Neuronal stem cell (in vitro differentiated cells): ENCODE results near the gene RIPOR3.

ENCODE experiments used
- DNase-seq: peaks from one replicate; pipeline ENCODE4 v3.0.0-alpha.2; 2013; ENCODE audit warnings: low spot score
- H2AFZ ChIP-seq: one replicate; pipeline ENCODE4 v1.6.1; 2013; ENCODE audit warnings: mild to moderate bottlenecking, low read length, inconsistent platforms
- H2AK5ac ChIP-seq: 2 replicates; pipeline ENCODE4 v1.6.1; 2013; ENCODE audit warnings: low read depth, mild to moderate bottlenecking, inconsistent platforms, low read length, moderate library complexity, mixed read lengths
- H2BK120ac ChIP-seq: 2 replicates; pipeline ENCODE4 v1.6.1; 2013; ENCODE audit warnings: low read depth, mild to moderate bottlenecking, inconsistent platforms, low read length, moderate library complexity, mixed read lengths
- H2BK12ac ChIP-seq: one replicate; pipeline ENCODE4 v1.6.1; 2013; ENCODE audit warnings: low read length, inconsistent platforms
- H2BK15ac ChIP-seq: 2 replicates; pipeline ENCODE4 v1.6.1; 2013; ENCODE audit warnings: mild to moderate bottlenecking, low read length, inconsistent platforms, mixed read lengths
- H2BK5ac ChIP-seq: one replicate; pipeline ENCODE4 v1.6.1; 2013; ENCODE audit warnings: inconsistent platforms, mild to moderate bottlenecking, low read length, moderate library complexity
- H3K14ac ChIP-seq: one replicate; pipeline ENCODE4 v1.6.1; 2013; ENCODE audit warnings: low read length, inconsistent platforms
- H3K18ac ChIP-seq: 2 replicates; pipeline ENCODE4 v1.6.1; 2013; ENCODE audit warnings: low read length, inconsistent platforms
- H3K23ac ChIP-seq: 2 replicates; pipeline ENCODE4 v1.6.1; 2013; ENCODE audit warnings: low read depth, mild to moderate bottlenecking, mixed read lengths, low read length, inconsistent platforms; ENCODE audit not compliant: poor library complexity
- H3K27ac ChIP-seq: replicated peaks from 3 replicates; pipeline ENCODE4 v1.5.1; 2013; ENCODE audit warnings: low read length, inconsistent platforms
- H3K27me3 ChIP-seq, 3 experiments: 2 replicates each; pipeline ENCODE4 v1.6.1; 2013; ENCODE audit warnings: low read length in 3 of 3, mild to moderate bottlenecking in 2 of 3, inconsistent platforms in 1 of 3, low read depth in 1 of 3, mixed read lengths in 1 of 3, moderate library complexity in 1 of 3; ENCODE audit not compliant: control insufficient read depth in 3 of 3, insufficient read depth in 3 of 3
- H3K36me3 ChIP-seq, 2 donors: replicated peaks in 1 of 2; 2 replicates each; pipeline ENCODE4 v1.6.1; 2013; ENCODE audit warnings: low read length in 2 of 2; ENCODE audit not compliant: control insufficient read depth in 2 of 2, insufficient read depth in 2 of 2
- H3K4ac ChIP-seq: 2 replicates; pipeline ENCODE4 v1.6.1; 2013; ENCODE audit warnings: inconsistent platforms, mild to moderate bottlenecking, low read length, moderate library complexity
- H3K4me1 ChIP-seq, 2 donors: 1 replicate in 1 of 2; 2 replicates in 1 of 2; pipeline ENCODE4 v1.6.1; 2013; ENCODE audit warnings: low read length in 2 of 2, low read depth in 1 of 2; ENCODE audit not compliant: control insufficient read depth in 2 of 2, insufficient read depth in 1 of 2
- H3K4me2 ChIP-seq: one replicate; pipeline ENCODE4 v1.6.1; 2013; ENCODE audit warnings: mild to moderate bottlenecking, low read length, inconsistent platforms; ENCODE audit not compliant: insufficient read depth, poor library complexity, severe bottlenecking
- H3K4me3 ChIP-seq, 2 donors: 2 replicates each; pipeline ENCODE4 v1.5.1; 2013; ENCODE audit warnings: low read length in 2 of 2, mild to moderate bottlenecking in 2 of 2, inconsistent platforms in 1 of 2, moderate library complexity in 1 of 2
- H3K79me1 ChIP-seq: one replicate; pipeline ENCODE4 v1.6.1; 2013; ENCODE audit warnings: low read depth, mild to moderate bottlenecking, inconsistent platforms, low read length, moderate library complexity
- H3K9ac ChIP-seq: one replicate; pipeline ENCODE4 v1.6.1; 2013; ENCODE audit warnings: mild to moderate bottlenecking, low read depth, low read length, inconsistent platforms; ENCODE audit not compliant: poor library complexity
- H3K9me3 ChIP-seq, 2 donors: replicated peaks in 1 of 2; 2 replicates each; pipeline versions ENCODE3 to v1.6.1; 2013; ENCODE audit warnings: low read length in 2 of 2, mild to moderate bottlenecking in 2 of 2, inconsistent platforms in 1 of 2, low read depth in 1 of 2, mixed read lengths in 1 of 2, moderate library complexity in 1 of 2; ENCODE audit not compliant: control insufficient read depth in 2 of 2, insufficient read depth in 1 of 2
- H4K8ac ChIP-seq: one replicate; pipeline ENCODE4 v1.6.1; 2013; ENCODE audit warnings: low read depth, mild to moderate bottlenecking, inconsistent platforms, low read length, moderate library complexity
- H4K91ac ChIP-seq: one replicate; pipeline ENCODE4 v1.6.1; 2013; ENCODE audit warnings: low read length, low read depth, mild to moderate bottlenecking, inconsistent platforms; ENCODE audit not compliant: poor library complexity
- WGBS, 2 donors: extraction: QIAGEN DNeasy Blood & Tissue Kit; methylation state at CpG; one replicate each; pipeline ENCODE4 v1.1.7; 2013; ENCODE audit warnings: missing lambda C conversion rate in 2 of 2, mixed read lengths in 1 of 2; ENCODE audit not compliant: insufficient read length in 2 of 2, insufficient replicate concordance in 1 of 2; ENCODE audit errors: extremely low coverage in 2 of 2; 5-methylcytosine and 5-hydroxymethylcytosine counted together

Gene RIPOR3

DNA sequence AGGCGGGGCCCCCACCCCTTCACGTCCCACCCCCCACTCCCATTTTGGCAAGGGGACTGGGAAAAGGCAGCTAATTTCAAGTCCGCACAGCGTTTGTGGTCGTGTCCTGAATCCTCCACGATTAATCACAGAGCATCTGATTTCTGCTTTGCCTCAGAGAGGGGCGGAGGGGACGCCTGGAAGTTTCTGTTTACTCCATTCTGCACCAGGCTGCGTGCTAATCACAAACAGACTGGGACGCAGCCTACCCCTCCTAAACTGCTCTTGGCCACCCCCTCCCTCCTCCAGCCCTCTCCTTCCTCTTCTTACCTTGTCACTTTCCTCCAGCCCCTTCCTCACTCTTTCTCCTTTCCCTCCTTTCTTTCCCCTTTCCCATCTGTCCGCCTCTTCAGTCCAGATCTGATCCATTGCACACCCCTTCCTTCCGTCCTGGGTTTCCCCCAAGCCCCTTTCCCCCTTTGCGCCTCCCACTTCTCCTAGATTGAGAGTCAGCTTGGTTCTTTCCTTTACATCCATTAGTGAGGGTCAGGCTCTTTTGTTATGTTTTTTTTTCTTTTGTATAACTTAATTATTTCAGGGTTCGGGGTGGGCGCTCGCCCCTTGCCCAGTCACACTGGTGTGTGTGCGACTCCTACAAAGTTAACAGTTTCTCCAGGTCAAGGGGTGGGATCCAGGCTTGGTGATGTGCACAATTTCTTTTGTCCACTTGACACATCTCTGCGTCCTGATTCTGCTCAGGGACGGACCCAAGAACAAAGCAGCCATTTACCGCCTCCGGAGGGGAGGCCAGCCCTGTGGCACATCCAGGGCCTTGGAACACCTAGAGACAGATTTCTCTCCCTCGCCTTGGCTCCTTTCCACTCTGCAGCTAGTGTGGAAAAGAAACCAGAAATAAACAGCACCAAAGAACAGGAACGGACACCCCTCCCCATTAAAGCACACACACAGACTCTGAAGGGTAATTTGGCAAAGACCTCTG is 520 bp upstream of the RIPOR3 start:
- peak overlapping the region; percentile 67 for H3K9ac ChIP-seq
- no peak overlapping the region for H2AK5ac ChIP-seq
- peak overlapping the region; percentile 13 for H3K18ac ChIP-seq
- H2BK12ac ChIP-seq = no peak overlapping the region
- peak; percentile 35 for DNase-seq
- peak overlapping the region; percentile 62 for H2BK15ac ChIP-seq
- H3K14ac ChIP-seq = no peak overlapping the region
- no peak overlapping the region for H2BK5ac ChIP-seq
- H3K36me3 ChIP-seq = no peaks in the 10 kb centered on the region
- no peak overlapping the region for H3K23ac ChIP-seq
- peaks cover 0 to 46% (median 0%) of the 10 kb centered on the region in 3 experiments for H3K27me3 ChIP-seq
- peak overlapping the region; percentile 79 for H3K27ac ChIP-seq
- H4K91ac ChIP-seq = no peak overlapping the region
- peak overlapping the region; percentile 56 for H3K4me2 ChIP-seq
- H3K4ac ChIP-seq = no peak overlapping the region
- peak overlapping the region; percentile 91 for H2AFZ ChIP-seq
- WGBS, 2 donors = no CpG with 5 or more reads among the region's 23 CpGs
- H3K4me3 ChIP-seq = peak overlapping the region in 1 of 2 donors; percentile 35
- H4K8ac ChIP-seq = peak overlapping the region; percentile 74
- no peaks in the 10 kb centered on the region for H3K9me3 ChIP-seq
- peaks cover 16 to 23% of the 10 kb centered on the region in 2 donors for H3K4me1 ChIP-seq
- peak overlapping the region; percentile 48 for H2BK120ac ChIP-seq
- no peaks in the 10 kb centered on the region for H3K79me1 ChIP-seq

DNA sequence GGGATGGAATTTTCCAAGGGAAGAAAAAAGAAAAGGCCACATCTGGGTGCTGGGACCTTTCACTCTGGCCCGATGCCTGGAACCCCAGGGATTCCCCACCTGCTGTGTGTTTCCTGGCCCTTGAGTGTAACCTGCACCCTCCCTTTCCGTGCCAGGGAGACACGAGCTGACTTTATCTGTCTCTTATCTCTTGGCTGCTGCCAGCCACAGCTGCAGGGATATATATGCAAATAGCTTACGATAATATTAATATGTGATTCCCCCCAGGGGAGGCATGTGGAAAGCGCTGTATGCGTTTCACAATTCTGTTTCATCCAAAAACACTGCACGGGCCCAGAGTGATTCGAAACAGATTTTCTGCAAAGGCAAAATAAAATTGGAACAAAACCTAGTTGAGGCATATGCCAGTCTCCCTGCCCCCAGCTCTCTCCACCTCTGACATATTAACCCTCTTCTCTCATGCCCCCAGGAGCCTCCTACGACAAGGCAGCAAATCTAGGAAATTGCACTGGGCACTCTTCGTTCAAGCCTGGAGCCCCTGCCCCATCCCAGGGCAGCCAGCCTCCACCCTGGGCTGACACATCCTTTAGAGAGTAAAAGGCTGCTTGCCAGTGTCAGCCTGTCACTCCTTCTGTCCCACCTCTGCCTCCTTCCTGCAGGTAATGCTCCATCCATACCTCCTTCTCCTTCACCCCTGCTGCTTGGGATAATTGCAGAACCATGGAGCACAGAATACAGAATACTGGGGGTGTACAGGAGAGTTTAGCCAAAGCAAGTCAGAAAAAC is 1.3 kb downstream of the RIPOR3 start:
- peak overlapping the region; percentile 47 for H2BK120ac ChIP-seq
- H3K36me3 ChIP-seq = no peaks in the 10 kb centered on the region
- H3K14ac ChIP-seq = peak overlapping the region; percentile 47
- H3K27ac ChIP-seq = no peak overlapping the region
- no peaks in the 10 kb centered on the region for H3K9me3 ChIP-seq
- H4K91ac ChIP-seq = no peak overlapping the region
- H2BK12ac ChIP-seq = peak overlapping the region; percentile 60
- peak overlapping the region; percentile 86 for H2AK5ac ChIP-seq
- H3K27me3 ChIP-seq = peaks cover 0 to 46% (median 0%) of the 10 kb centered on the region in 3 experiments
- peak overlapping the region; percentile 24 for H3K4ac ChIP-seq
- no peak overlapping the region for H3K9ac ChIP-seq
- peak overlapping the region; percentile 30 for H2BK5ac ChIP-seq
- no peaks in the 10 kb centered on the region for H3K79me1 ChIP-seq
- peaks cover 14 to 23% of the 10 kb centered on the region in 2 donors for H3K4me1 ChIP-seq
- no peak overlapping the region for H2AFZ ChIP-seq
- no CpG with 5 or more reads among the region's 10 CpGs for WGBS, 2 donors
- peak overlapping the region; percentile 46 for H3K23ac ChIP-seq
- H3K4me3 ChIP-seq = no peak overlapping the region
- H3K18ac ChIP-seq = peak overlapping the region; percentile 86
- no peak overlapping the region for H4K8ac ChIP-seq
- peak overlapping the region; percentile 56 for H3K4me2 ChIP-seq
- no peak for DNase-seq
- peak overlapping the region; percentile 37 for H2BK15ac ChIP-seq

DNA sequence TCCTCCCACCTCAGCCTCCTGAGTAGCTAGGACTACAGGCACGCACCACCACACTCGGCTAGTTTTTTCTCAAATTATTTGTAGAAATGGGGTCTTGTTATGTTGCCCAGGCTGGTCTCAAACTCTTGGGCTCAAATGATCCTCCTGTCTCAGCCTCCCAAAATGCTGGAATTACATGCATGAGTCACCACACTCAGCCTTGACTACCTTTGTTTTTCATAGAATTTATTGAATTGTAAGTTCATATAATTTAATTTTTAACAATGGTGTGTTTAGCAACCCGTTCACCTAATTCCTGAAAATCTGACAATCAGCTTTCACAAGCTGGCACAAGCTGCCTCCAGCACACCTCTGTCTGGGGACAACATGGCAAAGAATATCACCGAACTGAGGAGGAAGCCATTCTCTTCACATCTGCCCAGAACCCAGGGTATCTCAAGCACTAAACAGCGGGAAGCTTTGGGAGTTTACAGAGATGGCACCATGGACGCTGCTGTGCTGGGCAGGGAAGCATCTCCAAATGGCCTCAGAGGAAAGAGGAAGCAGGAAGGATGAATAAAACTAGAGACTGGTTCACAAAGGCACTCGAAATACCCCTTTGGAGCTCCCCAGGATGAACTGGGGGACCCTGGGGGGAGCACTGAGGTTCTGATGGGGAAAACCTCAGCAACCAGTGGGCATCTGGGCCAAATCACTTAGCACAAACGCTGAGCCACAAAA is 2.9 kb downstream of the RIPOR3 start:
- Histone ChIP-seq H3K27me3 (peaks cover 0 to 44% (median 0%) of the 10 kb centered on the region in 3 experiments), H4K8ac (no peak overlapping the region), H3K27ac (no peak overlapping the region), H3K9me3 (no peaks in the 10 kb centered on the region), H2BK120ac (no peak overlapping the region), H2AFZ (no peak overlapping the region), H3K36me3 (no peaks in the 10 kb centered on the region), H2BK15ac (no peak overlapping the region), H2AK5ac (no peak overlapping the region), H3K4me1 (peaks cover 14 to 23% of the 10 kb centered on the region in 2 donors), H3K18ac (no peak overlapping the region), H3K23ac (peak overlapping the region; percentile 11), H3K9ac (no peak overlapping the region), H4K91ac (no peak overlapping the region), H3K14ac (no peak overlapping the region), H3K4ac (no peak overlapping the region), H3K4me3 (no peak overlapping the region), H2BK5ac (no peak overlapping the region), H3K4me2 (no peak overlapping the region), H3K79me1 (no peaks in the 10 kb centered on the region), H2BK12ac (no peak overlapping the region)
- DNase-seq = no peak
- WGBS, 2 donors = no CpG with 5 or more reads among the region's 8 CpGs
